GM12891 (cell line): ENCODE data around the gene WTAP.

Experiments used
- PAX5 ChIP-seq: IDR thresholded peaks from 2 replicates; pipeline ENCODE4 v1.6.1; 2011; ENCODE audit warnings: low read length, moderate library complexity, mild to moderate bottlenecking; ENCODE audit not compliant: insufficient read depth, severe bottlenecking
- POLR2A ChIP-seq: IDR thresholded peaks from 2 replicates; pipeline ENCODE4 v1.6.1; 2011; ENCODE audit warnings: low read depth, low read length, control low read depth
- POLR2AphosphoS5 ChIP-seq: IDR thresholded peaks from 2 replicates; pipeline ENCODE4 v1.6.1; 2011; ENCODE audit warnings: low read depth, low read length, control low read depth
- POU2F2 ChIP-seq: IDR thresholded peaks from 2 replicates; pipeline ENCODE4 v1.6.1; 2011; ENCODE audit warnings: low read depth, mild to moderate bottlenecking, control low read depth, low read length, moderate library complexity

- no peak for TF ChIP-seq POLR2A
- TF ChIP-seq POU2F2: no peak
- TF ChIP-seq POLR2AphosphoS5: no peak
- no peak for TF ChIP-seq PAX5
Measured at GRCh38 chr6:159715605-159716004, 11.7 kb upstream of the WTAP start.
